ENCODE data around the gene VSX2. TPM values are rescaled to one million over a fixed set of nuclear protein-coding genes. Genes with fewer than 3 reads are reported as not detected.

The VSX2 gene
- not detected in 2 replicates for total RNA-seq

GRCh38 chr14:74238974-74239847 lies at the start of gene VSX2:
VSX2 (plus strand) TSS chr14:74239449; CDS start chr14:74239562, 113 bp downstream.
- peak within 1 kb of the TSS; percentile 56 for H3K4me3 Mint-ChIP-seq

GRCh38 chr14:74190927-74191575 lies 48.2 kb upstream of the VSX2 start:
- no peaks in the 10 kb centered on the region for H3K36me3 Mint-ChIP-seq (ENCODE audit: low read depth)
- no peaks in the 10 kb centered on the region for H3K9me3 Mint-ChIP-seq
- H3K4me3 Mint-ChIP-seq, result no peak overlapping the region
- no peak overlapping the region for H3K27ac Mint-ChIP-seq
- no peaks in the 10 kb centered on the region for H3K4me1 Mint-ChIP-seq
- H3K27me3 Mint-ChIP-seq, result no peaks in the 10 kb centered on the region
- DNase-seq, result no peak
- intact Hi-C loops (cut with micrococcal nuclease), result no loop called here

More at GRCh38 chr14:74238974-74239847, at the start of gene VSX2:
- intact Hi-C loops (cut with micrococcal nuclease), result no loop called here
- H3K4me1 Mint-ChIP-seq, result peaks cover 7% of the 10 kb centered on the region
- peaks cover 73% of the 10 kb centered on the region for H3K27me3 Mint-ChIP-seq
- H3K27ac Mint-ChIP-seq, result no peak within 1 kb of the TSS
- no peaks in the 10 kb centered on the region for H3K9me3 Mint-ChIP-seq
- H3K36me3 Mint-ChIP-seq (ENCODE audit: low read depth), result peaks cover 3% of the 10 kb centered on the region
- no peak for DNase-seq

DNA sequence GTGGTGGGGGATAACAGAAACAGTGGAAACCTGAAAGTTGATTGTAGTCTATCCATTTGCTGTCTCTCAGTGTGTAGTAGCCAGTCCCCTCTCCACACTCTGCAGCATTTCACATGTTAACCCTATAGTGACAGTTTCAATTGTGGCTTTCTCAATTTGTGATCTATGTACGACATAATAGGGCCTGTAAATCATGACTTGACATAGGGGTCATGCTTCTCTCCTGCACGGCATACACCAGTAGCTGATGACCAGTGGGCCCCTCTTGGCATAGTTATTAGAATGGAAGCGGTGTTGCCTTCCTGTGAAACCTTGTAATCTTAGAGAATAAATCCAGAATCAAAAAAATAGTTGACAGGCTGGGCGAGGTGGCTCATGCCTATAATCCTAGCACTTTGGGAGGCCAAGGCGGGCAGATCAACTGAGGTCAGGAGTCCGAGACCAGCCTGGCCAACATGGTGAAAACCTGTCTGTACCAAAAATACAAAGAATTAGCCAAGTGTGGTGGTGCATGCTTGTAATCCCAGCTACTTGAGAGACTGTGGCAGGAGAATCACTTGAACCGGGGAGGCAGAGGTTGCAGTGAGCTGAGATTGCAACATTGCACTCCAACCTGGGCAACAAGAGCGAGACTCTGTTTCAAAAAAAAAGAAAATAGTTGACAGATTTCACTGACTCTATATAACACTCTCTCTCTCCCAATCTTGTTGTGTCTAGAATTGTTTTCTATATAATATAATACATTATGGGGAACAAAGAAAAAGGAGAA lies 44.6 kb upstream of the VSX2 start:
- no peak for DNase-seq

DNA sequence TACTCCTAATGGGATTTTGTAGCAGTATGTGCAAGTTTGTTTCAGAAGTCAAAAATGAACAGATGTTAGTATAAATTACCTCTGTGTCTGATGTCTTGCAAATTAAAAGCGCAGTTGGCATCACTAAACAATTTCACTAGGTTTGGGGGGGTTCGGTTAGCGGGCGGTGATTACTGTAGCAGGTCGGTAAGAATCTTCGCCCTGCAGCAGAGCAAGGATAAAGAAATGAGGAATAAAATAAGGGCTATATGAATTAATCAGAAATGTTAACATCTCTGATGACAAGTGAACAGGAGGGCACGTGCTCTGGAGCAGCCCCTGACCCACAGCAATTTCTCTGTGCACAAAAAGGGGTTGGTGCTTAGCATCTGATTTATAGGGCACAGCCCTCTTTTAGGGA lies 43.6 kb upstream of the VSX2 start:
- DNase-seq, result no peak
- intact Hi-C loops (cut with micrococcal nuclease), result no loop called here
- Mint-ChIP-seq H3K4me1 (peaks cover 1% of the 10 kb centered on the region), H3K27me3 (no peaks in the 10 kb centered on the region), H3K27ac (no peak overlapping the region), H3K4me3 (no peak overlapping the region), H3K36me3 (ENCODE audit: low read depth) (no peaks in the 10 kb centered on the region), H3K9me3 (no peaks in the 10 kb centered on the region)

More for the DNA sequence above, 44.6 kb upstream of the VSX2 start:
- peaks cover 1% of the 10 kb centered on the region for H3K4me1 Mint-ChIP-seq
- H3K27ac Mint-ChIP-seq, result no peak overlapping the region
- H3K27me3 Mint-ChIP-seq, result no peaks in the 10 kb centered on the region
- no peak overlapping the region for H3K4me3 Mint-ChIP-seq
- no peaks in the 10 kb centered on the region for H3K9me3 Mint-ChIP-seq
- intact Hi-C loops (cut with micrococcal nuclease), result no loop called here
- no peaks in the 10 kb centered on the region for H3K36me3 Mint-ChIP-seq (ENCODE audit: low read depth)

DNA sequence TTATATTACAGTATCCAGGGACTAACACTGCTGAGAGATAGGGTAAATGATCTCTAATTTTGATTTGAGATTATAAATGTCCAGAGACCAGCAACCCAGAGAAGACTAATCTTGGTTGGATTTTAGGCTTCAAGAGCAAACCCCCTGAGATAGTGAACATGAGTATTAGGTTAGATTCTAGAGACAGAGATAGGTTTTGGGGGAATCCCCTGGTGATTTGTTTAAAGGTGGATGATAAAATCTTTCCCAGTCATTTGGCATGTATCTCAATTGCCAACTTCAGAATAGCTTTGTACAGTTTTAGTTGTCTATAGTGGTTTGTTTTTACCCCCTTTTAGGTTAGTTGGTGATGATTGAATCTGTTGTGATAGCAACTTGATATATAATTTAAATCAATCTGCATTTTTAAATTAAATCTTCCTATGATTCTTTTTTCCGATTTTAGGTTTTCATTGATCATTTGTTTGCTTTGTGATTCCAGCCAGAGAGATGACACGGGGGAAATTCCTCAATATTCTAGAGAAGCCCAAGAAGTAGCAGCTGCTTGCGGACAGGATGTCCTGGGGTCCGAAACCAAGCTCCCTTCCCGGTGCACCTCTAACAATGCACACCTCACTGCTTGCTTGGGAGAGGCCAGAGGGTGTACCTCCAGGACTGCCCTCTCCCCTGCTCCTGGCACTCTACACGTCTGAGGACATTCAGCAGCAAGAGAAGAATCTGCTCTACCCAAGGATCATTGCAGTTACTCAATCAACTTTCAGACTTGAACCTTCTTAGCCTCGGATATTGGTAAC lies 40.6 kb upstream of the VSX2 start:
- Mint-ChIP-seq H3K4me1 (peaks cover 1% of the 10 kb centered on the region), H3K4me3 (no peak overlapping the region), H3K27me3 (no peaks in the 10 kb centered on the region), H3K9me3 (no peaks in the 10 kb centered on the region), H3K36me3 (ENCODE audit: low read depth) (no peaks in the 10 kb centered on the region), H3K27ac (no peak overlapping the region)
- no peak for DNase-seq
- intact Hi-C loops (cut with micrococcal nuclease), result no loop called here

- H3K4me3 Mint-ChIP-seq, result no peak overlapping the region
- no peak for DNase-seq
- H3K27ac Mint-ChIP-seq, result no peak overlapping the region
- intact Hi-C loops (cut with micrococcal nuclease), result no loop called here
- H3K9me3 Mint-ChIP-seq, result no peaks in the 10 kb centered on the region
- H3K4me1 Mint-ChIP-seq, result peaks cover 1% of the 10 kb centered on the region
- no peaks in the 10 kb centered on the region for H3K36me3 Mint-ChIP-seq (ENCODE audit: low read depth)
- H3K27me3 Mint-ChIP-seq, result no peaks in the 10 kb centered on the region
These were observed 37.1 kb upstream of the VSX2 start for GRCh38 chr14:74202113-74202512.

DNA sequence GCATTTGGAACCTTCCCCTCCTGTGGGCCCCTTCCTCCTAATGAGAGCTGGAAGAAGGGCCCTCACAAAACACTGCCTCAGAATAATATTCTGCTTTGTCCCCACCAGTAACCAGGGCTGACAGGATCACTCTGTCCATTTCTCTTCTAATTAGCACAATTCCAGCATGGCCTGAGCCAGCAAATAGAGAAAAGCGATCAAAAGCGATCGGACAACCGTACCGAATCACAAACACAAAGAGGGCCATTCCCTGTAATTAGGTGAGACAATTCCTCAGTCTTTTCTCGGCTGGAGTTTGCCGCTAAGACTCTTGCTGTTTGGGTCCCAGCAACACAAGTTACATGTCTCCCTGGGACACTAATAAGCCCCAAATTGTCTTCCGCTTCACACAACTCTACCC lies 35.6 kb upstream of the VSX2 start:
- H3K9me3 Mint-ChIP-seq, result no peaks in the 10 kb centered on the region
- no peaks in the 10 kb centered on the region for H3K4me1 Mint-ChIP-seq
- no peak overlapping the region for H3K27ac Mint-ChIP-seq
- no peaks in the 10 kb centered on the region for H3K36me3 Mint-ChIP-seq (ENCODE audit: low read depth)
- intact Hi-C loops (cut with micrococcal nuclease), result no loop called here
- no peak overlapping the region for H3K4me3 Mint-ChIP-seq
- DNase-seq, result no peak
- no peaks in the 10 kb centered on the region for H3K27me3 Mint-ChIP-seq

GRCh38 chr14:74204491-74204890 lies 34.8 kb upstream of the VSX2 start:
- Mint-ChIP-seq H3K4me1 (no peaks in the 10 kb centered on the region), H3K27me3 (peaks cover 3% of the 10 kb centered on the region), H3K27ac (no peak overlapping the region), H3K36me3 (ENCODE audit: low read depth) (no peaks in the 10 kb centered on the region), H3K9me3 (no peaks in the 10 kb centered on the region), H3K4me3 (no peak overlapping the region)
- DNase-seq, result no peak
- intact Hi-C loops (cut with micrococcal nuclease), result no loop called here

DNA sequence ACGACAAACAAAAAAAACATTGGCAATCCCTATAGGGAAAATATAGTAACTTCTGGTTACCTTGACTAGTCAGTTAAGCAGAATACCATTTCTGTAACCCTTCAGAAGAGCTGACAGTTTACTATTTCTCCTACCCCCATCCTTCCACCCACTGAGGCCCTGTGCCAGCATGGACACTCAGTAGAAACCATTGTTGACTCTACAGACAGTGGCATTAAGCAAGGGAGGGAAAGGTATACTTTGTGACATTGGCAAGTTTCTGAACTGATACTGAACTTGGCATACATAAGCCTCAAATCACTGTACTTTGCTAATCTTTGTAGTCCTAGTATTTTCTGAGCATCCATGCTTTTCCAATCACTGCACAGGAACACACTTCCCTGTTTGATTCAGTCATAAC lies 33.4 kb upstream of the VSX2 start:
- Mint-ChIP-seq H3K4me1 (no peaks in the 10 kb centered on the region), H3K36me3 (ENCODE audit: low read depth) (no peaks in the 10 kb centered on the region), H3K27me3 (peaks cover 3% of the 10 kb centered on the region), H3K27ac (no peak overlapping the region), H3K9me3 (no peaks in the 10 kb centered on the region), H3K4me3 (no peak overlapping the region)
- intact Hi-C loops (cut with micrococcal nuclease), result no loop called here
- no peak for DNase-seq

DNA sequence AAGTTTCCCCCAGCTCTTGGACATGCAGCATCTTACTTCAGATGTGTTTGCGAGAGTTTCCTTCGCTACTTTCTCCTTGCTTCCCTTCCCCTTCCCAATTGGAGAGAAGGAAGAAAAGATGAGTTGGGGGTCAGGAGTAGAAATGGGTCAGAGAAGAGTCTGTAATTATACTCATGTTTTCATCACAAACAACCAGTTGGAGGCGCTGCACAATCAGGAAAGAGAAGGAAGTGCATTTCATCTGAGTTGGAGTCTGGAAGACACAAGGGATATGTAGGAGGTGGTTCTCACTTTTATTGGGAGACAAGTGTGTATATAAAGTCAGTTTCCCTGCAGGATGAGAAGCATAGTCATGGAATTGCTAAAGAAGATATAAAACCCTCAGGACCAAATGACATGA lies 31.3 kb upstream of the VSX2 start:
- H3K9me3 Mint-ChIP-seq, result no peaks in the 10 kb centered on the region

DNA sequence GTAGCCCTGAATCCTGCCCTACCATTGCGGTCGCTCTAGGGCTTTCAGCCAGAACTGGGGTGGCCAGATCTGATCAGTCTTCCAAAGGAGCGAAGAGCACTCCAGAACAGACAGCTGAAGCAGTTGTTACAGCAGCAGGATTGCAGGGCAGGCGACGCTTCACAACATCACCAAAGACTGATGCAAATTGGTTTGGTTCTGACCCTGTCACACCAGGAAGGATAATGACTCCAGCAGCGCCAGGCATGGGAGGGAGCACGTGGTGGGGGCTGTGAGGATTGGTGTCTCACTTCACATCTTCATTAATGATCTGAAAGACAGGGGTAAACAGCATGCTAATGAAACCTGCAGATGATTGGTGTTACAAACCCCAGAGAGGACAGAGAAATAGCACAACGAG lies 30.6 kb upstream of the VSX2 start:
- Mint-ChIP-seq H3K27ac (no peak overlapping the region), H3K36me3 (ENCODE audit: low read depth) (no peaks in the 10 kb centered on the region), H3K4me3 (no peak overlapping the region), H3K4me1 (no peaks in the 10 kb centered on the region), H3K9me3 (no peaks in the 10 kb centered on the region), H3K27me3 (peaks cover 7% of the 10 kb centered on the region)
- no peak for DNase-seq
- intact Hi-C loops (cut with micrococcal nuclease), result no loop called here

More for the DNA sequence above, 31.3 kb upstream of the VSX2 start:
- Mint-ChIP-seq H3K36me3 (ENCODE audit: low read depth) (no peaks in the 10 kb centered on the region), H3K4me1 (no peaks in the 10 kb centered on the region), H3K27me3 (peaks cover 6% of the 10 kb centered on the region), H3K4me3 (no peak overlapping the region), H3K27ac (no peak overlapping the region)
- no peak for DNase-seq
- intact Hi-C loops (cut with micrococcal nuclease), result no loop called here

GRCh38 chr14:74211945-74212580 lies 27.2 kb upstream of the VSX2 start:
- Mint-ChIP-seq H3K36me3 (ENCODE audit: low read depth) (no peaks in the 10 kb centered on the region), H3K4me1 (no peaks in the 10 kb centered on the region), H3K9me3 (no peaks in the 10 kb centered on the region), H3K4me3 (no peak overlapping the region), H3K27ac (no peak overlapping the region), H3K27me3 (peaks cover 10% of the 10 kb centered on the region)
- intact Hi-C loops (cut with micrococcal nuclease), result no loop called here
- DNase-seq, result no peak
